ENCODE results near the gene HAUS7.

The HAUS7 gene

DNA sequence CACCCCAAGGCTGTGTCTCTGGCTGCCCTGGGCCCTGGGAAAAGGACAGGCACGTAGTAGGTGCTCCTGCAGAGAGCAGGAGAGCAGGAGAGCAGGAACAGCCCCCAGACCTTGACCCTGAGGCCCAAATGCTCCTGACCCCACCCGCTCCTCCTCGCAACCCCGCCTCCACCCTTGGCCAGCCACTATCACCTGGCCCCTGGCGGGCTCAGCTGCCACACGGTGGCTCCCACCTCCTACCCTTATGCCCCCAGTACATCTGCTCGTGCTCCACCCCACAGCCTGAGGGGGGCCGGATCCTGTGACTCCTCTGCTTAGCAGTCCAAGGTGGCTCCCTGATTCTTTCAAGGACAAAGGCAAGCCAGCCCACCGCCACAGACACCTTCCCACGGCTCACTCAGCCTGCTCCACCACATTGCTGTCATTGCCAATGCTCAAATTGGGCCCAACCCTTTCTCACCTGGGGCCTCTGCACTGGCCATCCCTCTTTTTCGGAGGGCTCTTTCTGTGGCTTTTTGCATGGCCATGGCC lies 5.4 kb upstream of the HAUS7 start:
- no peak for DNase-seq (ENCODE audit: low spot score)
- in situ Hi-C loops (cut with MboI; ENCODE audit: low sequenced_read_pairs, unreplicated experiment), result no loop called here
- TF ChIP-seq, protein P1, sequence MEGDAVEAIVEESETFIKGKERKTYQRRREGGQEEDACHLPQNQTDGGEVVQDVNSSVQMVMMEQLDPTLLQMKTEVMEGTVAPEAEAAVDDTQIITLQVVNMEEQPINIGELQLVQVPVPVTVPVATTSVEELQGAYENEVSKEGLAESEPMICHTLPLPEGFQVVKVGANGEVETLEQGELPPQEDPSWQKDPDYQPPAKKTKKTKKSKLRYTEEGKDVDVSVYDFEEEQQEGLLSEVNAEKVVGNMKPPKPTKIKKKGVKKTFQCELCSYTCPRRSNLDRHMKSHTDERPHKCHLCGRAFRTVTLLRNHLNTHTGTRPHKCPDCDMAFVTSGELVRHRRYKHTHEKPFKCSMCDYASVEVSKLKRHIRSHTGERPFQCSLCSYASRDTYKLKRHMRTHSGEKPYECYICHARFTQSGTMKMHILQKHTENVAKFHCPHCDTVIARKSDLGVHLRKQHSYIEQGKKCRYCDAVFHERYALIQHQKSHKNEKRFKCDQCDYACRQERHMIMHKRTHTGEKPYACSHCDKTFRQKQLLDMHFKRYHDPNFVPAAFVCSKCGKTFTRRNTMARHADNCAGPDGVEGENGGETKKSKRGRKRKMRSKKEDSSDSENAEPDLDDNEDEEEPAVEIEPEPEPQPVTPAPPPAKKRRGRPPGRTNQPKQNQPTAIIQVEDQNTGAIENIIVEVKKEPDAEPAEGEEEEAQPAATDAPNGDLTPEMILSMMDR (IDR thresholded peaks at IDR 0.05; ENCODE audit: borderline replicate concordance, control extremely low read depth, extremely low read depth, insufficient read depth, missing control alignments), result no peak

GRCh38 chrX:153475271-153475670 lies 4.9 kb upstream of the HAUS7 start:
- TF ChIP-seq, protein P1 (IDR thresholded peaks at IDR 0.05; ENCODE audit: borderline replicate concordance, control extremely low read depth, extremely low read depth, insufficient read depth, missing control alignments), result no peak

GRCh38 chrX:153474718-153475117 lies 4.3 kb upstream of the HAUS7 start:
- no peak for DNase-seq (ENCODE audit: low spot score)
- in situ Hi-C loops (cut with MboI; ENCODE audit: low sequenced_read_pairs, unreplicated experiment), result no loop called here

More at GRCh38 chrX:153475271-153475670, 4.9 kb upstream of the HAUS7 start:
- in situ Hi-C loops (cut with MboI; ENCODE audit: low sequenced_read_pairs, unreplicated experiment), result no loop called here
- DNase-seq (ENCODE audit: low spot score), result no peak

GRCh38 chrX:153474266-153474665 lies 3.9 kb upstream of the HAUS7 start:
- TF ChIP-seq, protein P1 (IDR thresholded peaks at IDR 0.05; ENCODE audit: borderline replicate concordance, control extremely low read depth, extremely low read depth, insufficient read depth, missing control alignments), result no peak
- in situ Hi-C loops (cut with MboI; ENCODE audit: low sequenced_read_pairs, unreplicated experiment), result no loop called here
- no peak for DNase-seq (ENCODE audit: low spot score)

More at GRCh38 chrX:153474718-153475117, 4.3 kb upstream of the HAUS7 start:
- TF ChIP-seq, protein P1 (IDR thresholded peaks at IDR 0.05; ENCODE audit: borderline replicate concordance, control extremely low read depth, extremely low read depth, insufficient read depth, missing control alignments), result no peak

DNA sequence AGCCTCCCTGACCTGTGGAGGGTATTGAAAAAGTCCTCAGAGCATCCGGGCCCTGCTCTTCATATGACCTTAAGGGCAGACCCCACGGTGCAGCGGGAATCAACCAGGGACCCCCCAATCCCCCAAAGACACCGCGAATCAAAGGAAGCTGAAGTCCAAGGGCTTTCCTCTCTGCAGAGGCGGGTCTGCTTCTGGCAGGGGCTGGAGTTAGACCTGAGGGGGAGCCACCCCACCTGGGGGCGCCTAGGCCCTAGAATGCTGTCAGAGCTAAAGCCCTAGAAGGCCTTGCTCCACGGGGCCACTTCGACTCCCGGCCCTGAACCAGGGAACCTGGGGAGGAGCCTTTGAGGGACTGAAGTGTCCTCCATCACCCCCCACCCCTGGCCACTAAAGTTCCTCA lies 2.8 kb upstream of the HAUS7 start:
- no peak for DNase-seq (ENCODE audit: low spot score)
- TF ChIP-seq, protein P1 (IDR thresholded peaks at IDR 0.05; ENCODE audit: borderline replicate concordance, control extremely low read depth, extremely low read depth, insufficient read depth, missing control alignments), result no peak

GRCh38 chrX:153471663-153472280 lies 1.4 kb upstream of the HAUS7 start:
- TF ChIP-seq, protein P1 (IDR thresholded peaks at IDR 0.05; ENCODE audit: borderline replicate concordance, control extremely low read depth, extremely low read depth, insufficient read depth, missing control alignments), result no peak
- DNase-seq (ENCODE audit: low spot score), result no peak
- in situ Hi-C loops (cut with MboI; ENCODE audit: low sequenced_read_pairs, unreplicated experiment), result no loop called here

More for the DNA sequence above, 2.8 kb upstream of the HAUS7 start:
- in situ Hi-C loops (cut with MboI; ENCODE audit: low sequenced_read_pairs, unreplicated experiment), result no loop called here

Measured in GM13976 (cell line).